Progenitor cell of endocrine pancreas (in vitro differentiated cells): ENCODE data around the gene SEMA4D. TPM values are rescaled to one million over a fixed set of nuclear protein-coding genes. Genes with fewer than 3 reads are reported as not detected.

ENCODE experiments used
- DNase-seq: peaks from one replicate; pipeline ENCODE4 v3.0.0; 2021; ENCODE audit warnings: low spot score; ENCODE audit not compliant: unreplicated experiment
- H3K27ac Mint-ChIP-seq: 2 replicates; pipeline ENCODE4 v1.8.0; 2021; ENCODE audit warnings: mild to moderate bottlenecking, moderate library complexity, mixed read lengths
- H3K27me3 Mint-ChIP-seq: 2 replicates; pipeline ENCODE4 v1.8.0; 2021; ENCODE audit warnings: mixed read lengths
- H3K36me3 Mint-ChIP-seq: 2 replicates; pipeline ENCODE4 v1.8.0; 2022; ENCODE audit warnings: mixed read lengths; ENCODE audit not compliant: insufficient read depth
- H3K4me1 Mint-ChIP-seq: 2 replicates; pipeline ENCODE4 v1.8.0; 2021; ENCODE audit warnings: low read depth, mixed read lengths
- H3K4me3 Mint-ChIP-seq: 2 replicates; pipeline ENCODE4 v1.8.0; 2021; ENCODE audit warnings: low read depth, mild to moderate bottlenecking, moderate library complexity, mixed read lengths
- H3K9me3 Mint-ChIP-seq: 2 replicates; pipeline ENCODE4 v1.8.0; 2021; ENCODE audit warnings: low read depth, mixed read lengths
- CTCF ChIP-seq: fragments of 200-600 bp; sonication (generic); IDR thresholded peaks from one replicate; pipeline ENCODE4 v1.5.0; 2021; ENCODE audit warnings: antibody characterized with exemption, mild to moderate bottlenecking; ENCODE audit not compliant: unreplicated experiment
- total RNA-seq: library from RNA; stranded (reverse); gene quantifications from 2 replicates; pipeline ENCODE4 v1.2.1, GENCODE V29; 2021

Gene SEMA4D
- total RNA-seq, 1 donor from 2014 or later, result 63.1 TPM

- no peaks in the 10 kb centered on the region for H3K4me1 Mint-ChIP-seq
- H3K27ac Mint-ChIP-seq, result no peak overlapping the region
- no peak for DNase-seq
- peaks cover 5% of the 10 kb centered on the region for H3K36me3 Mint-ChIP-seq
- no peak overlapping the region for H3K4me3 Mint-ChIP-seq
- no peaks in the 10 kb centered on the region for H3K9me3 Mint-ChIP-seq
- no peak for TF ChIP-seq CTCF
- H3K27me3 Mint-ChIP-seq, result no peaks in the 10 kb centered on the region
These were observed 45.4 kb downstream of the SEMA4D start for GRCh38 chr9:89452561-89452960.

GRCh38 chr9:89450213-89450612, 47.7 kb downstream of the SEMA4D start:
- Mint-ChIP-seq H3K4me1 (no peaks in the 10 kb centered on the region), H3K9me3 (no peaks in the 10 kb centered on the region), H3K27ac (no peak overlapping the region), H3K36me3 (peaks cover 2% of the 10 kb centered on the region), H3K4me3 (no peak overlapping the region), H3K27me3 (no peaks in the 10 kb centered on the region)
- TF ChIP-seq CTCF, result no peak
- no peak for DNase-seq

- Mint-ChIP-seq H3K36me3 (peaks cover 3% of the 10 kb centered on the region), H3K4me3 (no peak overlapping the region), H3K27ac (no peak overlapping the region), H3K4me1 (peaks cover 4% of the 10 kb centered on the region), H3K27me3 (no peaks in the 10 kb centered on the region), H3K9me3 (no peaks in the 10 kb centered on the region)
- no peak for DNase-seq
- TF ChIP-seq CTCF, result no peak
These were observed 48.6 kb downstream of the SEMA4D start for GRCh38 chr9:89449261-89449671.

GRCh38 chr9:89448821-89449220, 49.1 kb downstream of the SEMA4D start:
- Mint-ChIP-seq H3K36me3 (peaks cover 3% of the 10 kb centered on the region), H3K9me3 (no peaks in the 10 kb centered on the region), H3K4me1 (peaks cover 7% of the 10 kb centered on the region), H3K4me3 (no peak overlapping the region), H3K27me3 (no peaks in the 10 kb centered on the region), H3K27ac (no peak overlapping the region)
- DNase-seq, result no peak
- TF ChIP-seq CTCF, result no peak

- H3K9me3 Mint-ChIP-seq, result no peaks in the 10 kb centered on the region
- peaks cover 3% of the 10 kb centered on the region for H3K36me3 Mint-ChIP-seq
- H3K4me3 Mint-ChIP-seq, result no peak overlapping the region
- no peak for DNase-seq
- H3K4me1 Mint-ChIP-seq, result peaks cover 7% of the 10 kb centered on the region
- no peaks in the 10 kb centered on the region for H3K27me3 Mint-ChIP-seq
- H3K27ac Mint-ChIP-seq, result no peak overlapping the region
- TF ChIP-seq CTCF, result no peak
These were observed 49.5 kb downstream of the SEMA4D start for GRCh38 chr9:89448381-89448780.

- H3K27me3 Mint-ChIP-seq, result no peaks in the 10 kb centered on the region
- H3K36me3 Mint-ChIP-seq, result peaks cover 1% of the 10 kb centered on the region
- peaks cover 7% of the 10 kb centered on the region for H3K4me1 Mint-ChIP-seq
- H3K9me3 Mint-ChIP-seq, result no peaks in the 10 kb centered on the region
- peak overlapping the region; percentile 53 for H3K27ac Mint-ChIP-seq
- no peak overlapping the region for H3K4me3 Mint-ChIP-seq
- TF ChIP-seq CTCF, result no peak
- no peak for DNase-seq
These were observed 50.5 kb downstream of the SEMA4D start for GRCh38 chr9:89447416-89447815.
